Measurements from ENCODE around the gene USP21.

USP21 gene

DNA sequence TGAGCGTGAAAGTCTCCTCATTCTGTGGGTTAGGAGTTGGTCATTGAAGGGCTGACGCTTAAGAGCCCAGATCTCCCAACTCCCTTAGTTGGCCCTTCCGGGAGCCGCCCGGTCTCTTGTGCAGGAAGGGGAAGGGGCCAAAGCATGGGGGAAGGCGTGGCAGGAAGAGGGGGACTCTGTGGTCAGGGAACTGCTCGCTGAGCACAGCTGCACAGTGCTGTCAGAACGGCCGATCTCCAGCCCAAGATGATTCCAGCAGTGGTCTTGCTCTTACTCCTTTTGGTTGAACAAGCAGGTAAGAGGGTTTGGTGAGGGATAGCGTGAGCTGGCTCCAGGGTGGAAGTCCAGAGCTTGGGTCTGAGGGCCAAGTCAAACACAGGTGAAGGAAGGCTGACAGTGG is 55.8 kb downstream of the USP21 start, which contains the start of gene FCER1G:
Gene FCER1G, plus strand, starts transcription at position 220 of the 400 bp plus-strand sequence. Its CDS starts 27 bp downstream, at position 247.
- no peak for DNase-seq (ENCODE audit: low read depth, low spot score)

All from activated CD4-positive, CD25-positive, alpha-beta regulatory T cell treated with anti-CD3 and anti-CD28 coated beads, Interleukin-2, amount 50 U/mL, for 16 hours (primary cell).